GM12878 (cell line): Measurements from ENCODE around the gene ATP2A3. TPM values are rescaled to one million over a fixed set of nuclear protein-coding genes. Genes with fewer than 3 reads are reported as not detected.

Experiments used
- ATAC-seq: fragments of 200-7000 bp; cut with Tn5 transposase; 3 replicates; pipeline ENCODE4 v1.9.1; 2020; ENCODE audit warnings: mild to moderate bottlenecking, moderate library complexity
- BruUV-seq: library from RNA; stranded (reverse); fragments of 400-500 nt; replicated peaks from 2 replicates; lab custom pipeline; 2021; lab: Mats Ljungman, UMichigan
- CTCF ChIA-PET: fragments of 300-600 bp; sonication (Branson Sonifier 250); formaldehyde crosslinking; extraction: SDS; loops from one replicate; lab custom pipeline; 2021; ENCODE audit warnings: inconsistent platforms; lab: Yijun Ruan, JAX
- POLR2A ChIA-PET: fragments of 350-600 bp; formaldehyde crosslinking; extraction: SDS; loops from one replicate; lab custom pipeline; 2021; ENCODE audit warnings: inconsistent platforms; lab: Charles Lee
- RAD21 ChIA-PET: fragments of 300-600 bp; sonication (Branson Sonifier 250); formaldehyde crosslinking; loops from one replicate; lab custom pipeline; 2023; ENCODE audit warnings: antibody characterized with exemption; ENCODE audit not compliant: unreplicated experiment; lab: Charles Lee
- SMC1A ChIA-PET: fragments of 300-600 bp; sonication (Branson Sonifier 250); formaldehyde crosslinking; loops from one replicate; lab custom pipeline; 2023; ENCODE audit not compliant: unreplicated experiment, uncharacterized antibody; lab: Charles Lee
- DNase-seq: peaks from one replicate; pipeline ENCODE4 v3.0.0-alpha.2; 2011; ENCODE audit warnings: low read depth, low spot score
- FAIRE-seq: peaks from 3 replicates; lab custom pipeline; 2011; peaks lifted over from hg19 to GRCh38; lab: Jason Lieb, UNC
- H2AFZ ChIP-seq: 2 replicates; pipeline ENCODE4 v1.6.0; 2011; ENCODE audit warnings: low read depth, low read length, control low read depth; ENCODE audit not compliant: control insufficient read depth
- H3K27ac ChIP-seq: 2 replicates; pipeline ENCODE4 v1.5.1; 2011; ENCODE audit warnings: control low read depth; ENCODE audit not compliant: control insufficient read depth, insufficient read depth
- H3K27me3 ChIP-seq, 2 experiments: replicated peaks in 1 of 2; 2 replicates each; pipeline versions ENCODE4 v1.6.0 to v1.6.1; 2011; ENCODE audit warnings: low read length in 1 of 2; ENCODE audit not compliant: control insufficient read depth in 2 of 2, insufficient read depth in 2 of 2
- H3K36me3 ChIP-seq, 2 experiments: 2 replicates each; pipeline ENCODE4 v1.5.1; 2011; ENCODE audit warnings: low read length in 1 of 2; ENCODE audit not compliant: control insufficient read depth in 2 of 2, insufficient read depth in 2 of 2
- H3K4me1 ChIP-seq: 2 replicates; pipeline ENCODE4 v1.6.1; 2011; ENCODE audit warnings: mild to moderate bottlenecking, low read length, moderate library complexity, mixed read lengths; ENCODE audit not compliant: control insufficient read depth, insufficient read depth
- H3K4me2 ChIP-seq: 2 replicates; pipeline ENCODE4 v1.6.0; 2011; ENCODE audit warnings: control low read depth; ENCODE audit not compliant: control insufficient read depth, insufficient read depth
- H3K4me3 ChIP-seq: fragments of 200-600 bp; sonication (generic); 2 replicates; pipeline ENCODE4 v1.5.1; 2016
- H3K79me2 ChIP-seq: 2 replicates; pipeline ENCODE4 v1.6.0; 2011; ENCODE audit warnings: low read length; ENCODE audit not compliant: control insufficient read depth, insufficient read depth
- H3K9ac ChIP-seq: 2 replicates; pipeline ENCODE4 v1.8.0; 2011; ENCODE audit warnings: low read length, control low read depth, mixed read lengths; ENCODE audit not compliant: control insufficient read depth, insufficient read depth
- H3K9me3 ChIP-seq: replicated peaks from 3 replicates; pipeline ENCODE4 v1.5.1; 2011; ENCODE audit warnings: mild to moderate bottlenecking, low read length; ENCODE audit not compliant: control insufficient read depth, insufficient read depth
- H4K20me1 ChIP-seq: 2 replicates; pipeline ENCODE4 v1.6.0; 2011; ENCODE audit not compliant: control insufficient read depth, insufficient read depth
- DPF2 ChIP-seq: fragments of 450-650 bp; IDR thresholded peaks from 2 replicates; pipeline ENCODE4 v1.6.1; 2017; ENCODE audit warnings: mild to moderate bottlenecking
- HDGF ChIP-seq: fragments of 450-650 bp; IDR thresholded peaks from 2 replicates; pipeline ENCODE4 v1.6.1; 2016; ENCODE audit warnings: antibody characterized with exemption
- IKZF2 ChIP-seq, 2 experiments: fragments of 450-650 bp; IDR thresholded peaks; 2 replicates each; pipeline ENCODE4 v1.6.1; 2017; ENCODE audit warnings: mild to moderate bottlenecking in 2 of 2, moderate library complexity in 2 of 2
- MYB ChIP-seq: fragments of 150-350 bp; IDR thresholded peaks from 2 replicates; pipeline ENCODE4 v1.6.1; 2014; ENCODE audit warnings: mild to moderate bottlenecking, low read depth, low read length, borderline replicate concordance
- MYC ChIP-seq: IDR thresholded peaks from 2 replicates; pipeline ENCODE4 v1.6.1; 2011; ENCODE audit warnings: mild to moderate bottlenecking, low read length, moderate library complexity, inconsistent platforms; ENCODE audit not compliant: insufficient read depth, insufficient replicate concordance, insufficient read length, severe bottlenecking
- PAX5 ChIP-seq: IDR thresholded peaks from 2 replicates; pipeline ENCODE4 v1.6.1; 2011; ENCODE audit warnings: low read depth, low read length, borderline replicate concordance
- POLR2AphosphoS2 ChIP-seq: IDR thresholded peaks from 2 replicates; pipeline ENCODE4 v1.6.1; 2011; ENCODE audit warnings: low read depth, mild to moderate bottlenecking, low read length, improper control_type of control experiment, moderate library complexity
- WGBS: methylation state at CpG from one replicate; pipeline ENCODE4 v1.1.6; 2016; ENCODE audit warnings: low lambda C conversion rate; ENCODE audit not compliant: insufficient replicate concordance, insufficient coverage; ENCODE audit errors: missing lambda C conversion rate; 5-methylcytosine and 5-hydroxymethylcytosine counted together
- in situ Hi-C: fragments of 300-500 bp; cut with MboI; formaldehyde crosslinking; loops from 9 replicates; pipeline ENCODE4 v1.14.3; 2018; ENCODE audit warnings: mixed read lengths
- intact Hi-C: fragments of 100-400 bp; cut with micrococcal nuclease; formaldehyde crosslinking; loops from one replicate; pipeline ENCODE4 v1.14.2; 2022; ENCODE audit not compliant: unreplicated experiment
- polyA plus RNA-seq, 11 experiments: library from polyadenylated mRNA; depleted of rRNA in 4 of 11; unstranded in 6 of 11; stranded (reverse) in 5 of 11; fragments of >200 nt; fragmentation: Nextera tagmentation in 4 of 11; fragmentation: Illumina TruSeq in 1 of 11; extraction: Ambion mirVana in 4 of 11; extraction: Trizol in 1 of 11; gene quantifications; 1 replicate in 1 of 11; 2 replicates in 10 of 11; pipeline versions ENCODE4 v1.2.1 to v1.2.3, GENCODE V29; 2011 to 2016; ENCODE audit warnings: inconsistent platforms in 2 of 11, missing spikeins in 2 of 11, low read depth in 1 of 11
- total RNA-seq, 4 experiments: library from RNA; depleted of rRNA in 3 of 4; stranded (reverse); fragments of >200 nt in 3 of 4; fragmentation: Illumina TruSeq in 1 of 4; extraction: Trizol in 1 of 4; gene quantifications; 2 replicates each; pipeline versions ENCODE4 v1.2.1 to v1.2.3, GENCODE V29; 2013 to 2021
- TF ChIP-seq, protein P1 (sequence below): fragments of 450-650 bp; IDR thresholded peaks from 2 replicates; pipeline ENCODE4 v1.6.1; 2018; ENCODE audit warnings: mild to moderate bottlenecking, low read depth, moderate library complexity; ENCODE audit not compliant: partially characterized antibody

The ATP2A3 gene
- total and polyA plus RNA-seq, 10 of the 15 experiments (the other 5 are each of a cell fraction or from before 2014, with no cell fraction given) = 1.0 to 99.2 (median 37.9) TPM

GRCh38 chr17:3969963-3970362 is 5.7 kb upstream of the ATP2A3 start (continued):
- TF ChIP-seq, protein P1, sequence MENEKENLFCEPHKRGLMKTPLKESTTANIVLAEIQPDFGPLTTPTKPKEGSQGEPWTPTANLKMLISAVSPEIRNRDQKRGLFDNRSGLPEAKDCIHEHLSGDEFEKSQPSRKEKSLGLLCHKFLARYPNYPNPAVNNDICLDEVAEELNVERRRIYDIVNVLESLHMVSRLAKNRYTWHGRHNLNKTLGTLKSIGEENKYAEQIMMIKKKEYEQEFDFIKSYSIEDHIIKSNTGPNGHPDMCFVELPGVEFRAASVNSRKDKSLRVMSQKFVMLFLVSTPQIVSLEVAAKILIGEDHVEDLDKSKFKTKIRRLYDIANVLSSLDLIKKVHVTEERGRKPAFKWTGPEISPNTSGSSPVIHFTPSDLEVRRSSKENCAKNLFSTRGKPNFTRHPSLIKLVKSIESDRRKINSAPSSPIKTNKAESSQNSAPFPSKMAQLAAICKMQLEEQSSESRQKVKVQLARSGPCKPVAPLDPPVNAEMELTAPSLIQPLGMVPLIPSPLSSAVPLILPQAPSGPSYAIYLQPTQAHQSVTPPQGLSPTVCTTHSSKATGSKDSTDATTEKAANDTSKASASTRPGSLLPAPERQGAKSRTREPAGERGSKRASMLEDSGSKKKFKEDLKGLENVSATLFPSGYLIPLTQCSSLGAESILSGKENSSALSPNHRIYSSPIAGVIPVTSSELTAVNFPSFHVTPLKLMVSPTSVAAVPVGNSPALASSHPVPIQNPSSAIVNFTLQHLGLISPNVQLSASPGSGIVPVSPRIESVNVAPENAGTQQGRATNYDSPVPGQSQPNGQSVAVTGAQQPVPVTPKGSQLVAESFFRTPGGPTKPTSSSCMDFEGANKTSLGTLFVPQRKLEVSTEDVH = no peak
- TF ChIP-seq IKZF2 (IDR thresholded peaks at IDR 0.05) (no peak), HDGF (no peak), DPF2 (no peak), MYB (no peak)

DNA sequence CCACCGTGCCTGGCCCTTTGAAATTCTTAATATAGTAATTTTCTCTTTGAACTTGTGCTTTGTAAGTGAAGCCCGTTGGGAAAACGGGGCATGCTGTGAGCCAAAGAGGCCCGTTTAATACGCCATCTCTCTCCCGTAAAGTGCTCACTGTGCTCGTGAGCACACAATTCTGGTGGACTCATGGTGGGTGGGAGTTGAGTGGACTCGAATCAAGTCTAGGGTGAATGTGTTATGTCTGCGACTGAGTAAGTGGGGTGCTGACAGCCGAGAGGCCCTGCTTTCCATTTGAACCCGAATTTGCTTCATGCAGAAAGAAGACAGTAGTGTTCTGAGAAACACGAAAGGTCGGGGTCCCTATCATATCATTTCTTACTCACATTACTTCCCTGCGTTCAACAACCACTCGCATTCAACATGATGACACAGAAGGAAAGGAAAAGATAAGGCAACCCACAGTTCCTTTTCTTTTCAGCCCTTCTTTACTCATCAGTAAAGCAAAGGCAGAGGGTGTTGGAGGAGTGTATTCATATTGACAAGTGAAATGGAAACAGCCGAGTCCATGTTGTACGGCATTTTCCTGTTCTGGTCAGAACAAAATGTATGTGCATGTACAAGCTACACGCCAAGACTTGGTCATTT is 4.8 kb upstream of the ATP2A3 start:
- Histone ChIP-seq H3K36me3 (no peaks in the 10 kb centered on the region), H3K27ac (no peak overlapping the region), H3K9me3 (no peaks in the 10 kb centered on the region; the same call in 2 of the 3 replicates), H4K20me1 (no peaks in the 10 kb centered on the region), H3K9ac (no peak overlapping the region), H3K4me3 (no peak overlapping the region), H3K4me2 (no peak overlapping the region), H3K79me2 (peaks cover 2% of the 10 kb centered on the region), H3K27me3 (no peaks in the 10 kb centered on the region), H3K4me1 (peaks cover 32% of the 10 kb centered on the region), H2AFZ (peak overlapping the region; percentile 65)
- in situ Hi-C loops = no loop called here
- DNase-seq (no peak), FAIRE-seq (no peak), ATAC-seq (no peak)
- SMC1A ChIA-PET = no interaction called here
- RAD21 ChIA-PET = interaction anchor here (0.7 kb wide), 1 partner anchor 12 kb away, joined by 4 read pairs; no protein-coding TSS in a partner anchor
- WGBS = 44% methylated on average over 18 of the region's 18 CpGs
- intact Hi-C loops = no loop called here
- BruUV-seq = no TSS peak
- TF ChIP-seq POLR2AphosphoS2 (no peak), MYC (no peak), PAX5 (no peak)
- POLR2A ChIA-PET = no interaction called here
- CTCF ChIA-PET = no interaction called here
